ENCODE measurements around the gene HDAC6.
"Not testable (repeated sequence)": the region's sequence is repeated elsewhere in the genome, so short reads cannot be mapped to it uniquely, and the experiment has no call there.

The HDAC6 gene

DNA sequence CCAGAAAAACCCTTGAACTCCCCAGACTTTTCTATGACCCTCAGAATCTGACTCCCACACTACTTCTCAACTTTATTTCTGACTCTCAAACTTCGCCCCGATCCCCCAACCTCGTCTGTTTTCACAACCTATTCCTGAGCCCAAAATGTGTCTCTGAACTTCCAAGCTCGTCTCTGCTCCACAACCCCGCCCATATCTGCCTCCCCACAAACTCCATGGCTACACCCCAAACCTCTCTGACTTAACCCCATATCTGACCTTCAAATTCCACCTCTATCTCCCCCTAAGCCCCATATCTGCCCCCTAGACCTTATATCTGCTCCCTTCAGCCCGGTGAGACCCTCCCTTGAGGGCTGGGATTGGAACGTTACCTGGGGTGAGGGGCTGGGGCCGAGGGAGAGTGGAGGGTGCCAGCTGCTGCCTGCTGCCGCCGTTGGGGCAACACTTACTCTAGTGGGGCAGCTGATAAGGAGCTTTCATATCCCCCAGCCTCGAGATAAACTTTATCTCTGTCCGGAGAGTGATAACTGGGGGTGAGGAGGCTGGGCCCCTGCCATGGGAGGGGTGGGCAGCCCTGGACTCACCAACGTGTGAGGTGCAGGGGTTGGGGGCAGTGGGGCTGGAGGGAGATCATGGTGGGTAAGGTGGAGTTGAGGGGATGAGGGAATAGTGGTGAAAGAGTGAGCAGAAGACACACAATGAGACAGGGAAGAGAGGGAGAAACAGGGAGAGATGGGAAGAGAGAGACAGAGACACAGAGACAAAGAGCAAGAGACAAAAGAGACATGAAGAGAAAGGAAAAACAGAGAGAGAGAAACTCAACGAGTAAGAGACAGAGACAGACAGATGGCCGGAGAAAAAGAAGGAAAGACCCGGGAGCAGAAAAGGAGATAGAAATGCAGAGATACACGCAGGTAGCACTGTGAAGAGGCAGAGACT, 14.1 kb upstream of the HDAC6 start:
- no peak for DNase-seq

GRCh38 chrX:48789366-48790220, 12.3 kb upstream of the HDAC6 start:
- no peak for DNase-seq

DNA sequence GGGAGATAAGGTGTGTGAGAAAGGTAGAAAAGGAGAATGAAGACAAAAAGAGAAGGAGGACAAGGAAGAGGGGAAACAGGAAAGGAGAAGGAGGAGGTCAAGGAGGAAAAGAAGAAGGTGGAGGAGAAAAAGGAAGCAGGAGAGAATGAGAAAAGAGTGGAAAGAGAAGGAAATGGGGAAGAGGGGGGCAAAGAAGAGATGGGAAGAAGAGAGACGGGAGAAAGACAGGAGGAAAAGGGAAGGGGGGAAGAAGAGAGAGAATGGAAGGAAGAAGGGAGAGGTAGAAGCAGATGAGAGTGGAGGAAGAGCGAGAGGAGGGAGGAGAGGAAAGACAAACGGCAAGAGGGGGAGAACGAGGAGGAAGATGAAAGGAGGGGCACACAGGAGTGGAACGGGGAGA, 11.4 kb upstream of the HDAC6 start:
- no peak for DNase-seq

GRCh38 chrX:48791063-48791820, 10.6 kb upstream of the HDAC6 start:
- DNase-seq: no peak

DNA sequence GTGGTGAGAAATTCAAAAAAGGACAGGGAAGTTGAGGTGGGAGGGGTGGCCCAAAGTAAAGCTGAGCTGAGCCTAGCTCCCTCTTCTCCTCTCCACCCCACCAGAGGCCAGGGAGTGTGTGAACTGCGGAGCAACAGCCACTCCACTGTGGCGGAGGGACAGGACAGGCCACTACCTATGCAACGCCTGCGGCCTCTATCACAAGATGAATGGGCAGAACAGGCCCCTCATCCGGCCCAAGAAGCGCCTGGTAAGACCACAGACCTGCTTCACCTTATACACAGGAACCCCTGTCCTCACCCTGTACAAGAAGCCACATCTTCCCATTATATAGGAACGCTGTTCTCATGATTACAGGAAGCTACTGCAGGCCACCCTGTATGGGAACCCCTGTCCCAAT, 9.6 kb upstream of the HDAC6 start:
- no peak for DNase-seq

GRCh38 chrX:48793935-48794334, 7.9 kb upstream of the HDAC6 start:
- DNase-seq: no peak

- no peak for DNase-seq
Measured at GRCh38 chrX:48794340-48794910, 7.4 kb upstream of the HDAC6 start.

GRCh38 chrX:48794911-48795515, 6.9 kb upstream of the HDAC6 start:
- no peak for DNase-seq

GRCh38 chrX:48798318-48798717, 3.5 kb upstream of the HDAC6 start:
- DNase-seq: no peak

- DNase-seq: no peak
Measured at GRCh38 chrX:48800574-48801279, 1.1 kb upstream of the HDAC6 start.

DNA sequence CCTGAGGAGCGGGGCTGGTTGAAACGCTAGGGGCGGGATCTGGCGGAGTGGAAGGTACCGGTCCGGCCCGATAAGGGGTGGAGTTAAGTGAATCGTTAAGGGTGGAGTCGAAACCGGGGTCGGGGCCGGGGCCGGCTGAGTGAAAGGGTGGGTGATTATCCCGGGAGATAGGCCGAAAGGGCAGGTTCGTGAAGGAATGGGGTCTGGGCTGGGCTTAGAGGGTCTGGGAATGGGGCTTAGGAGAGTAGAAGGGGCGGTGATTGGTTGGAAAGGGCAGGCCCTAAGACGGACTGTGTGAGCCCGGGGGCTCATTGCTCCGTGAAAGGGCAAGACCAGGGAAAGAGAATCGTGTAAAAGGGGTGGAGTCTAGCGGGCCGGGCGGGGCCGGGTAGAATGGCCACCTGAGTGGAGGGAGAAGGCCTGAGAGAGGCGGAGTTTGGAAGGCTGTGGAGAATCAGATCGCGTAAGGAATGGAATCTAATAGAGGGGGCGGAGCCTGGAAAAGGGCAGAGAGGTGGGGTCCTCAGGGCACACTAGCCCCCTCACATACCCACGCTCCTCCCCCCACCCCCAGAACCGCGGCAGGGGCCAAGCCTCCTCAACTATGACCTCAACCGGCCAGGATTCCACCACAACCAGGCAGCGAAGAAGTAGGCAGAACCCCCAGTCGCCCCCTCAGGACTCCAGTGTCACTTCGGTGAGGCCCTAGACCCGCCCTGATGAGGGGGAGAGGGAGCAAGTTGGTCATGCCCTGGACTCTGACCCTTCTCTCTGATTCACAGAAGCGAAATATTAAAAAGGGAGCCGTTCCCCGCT, 430 bp downstream of the HDAC6 start:
- DNase-seq: peak; percentile 75

- no peak for DNase-seq
Measured at GRCh38 chrX:48802905-48803200, 986 bp downstream of the HDAC6 start.

DNA sequence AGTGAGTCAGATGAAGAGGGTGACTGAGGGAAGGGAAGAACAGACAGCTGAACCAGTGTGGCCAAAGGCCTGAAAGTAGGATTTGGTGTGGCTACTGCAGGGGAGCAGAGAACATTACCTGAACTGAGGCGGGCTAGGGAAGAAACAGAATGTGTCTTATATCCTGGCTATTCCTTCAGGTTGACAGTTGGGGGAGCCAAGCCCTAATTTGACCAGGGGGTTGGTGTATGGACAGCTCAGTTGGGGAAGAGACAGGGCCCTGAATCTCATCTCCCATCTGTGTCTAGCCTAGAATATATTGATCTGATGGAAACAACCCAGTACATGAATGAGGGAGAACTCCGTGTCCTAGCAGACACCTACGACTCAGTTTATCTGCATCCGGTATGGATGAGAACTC, 4.2 kb downstream of the HDAC6 start:
- no peak for DNase-seq

- no peak for DNase-seq
Measured at GRCh38 chrX:48813644-48814043, 11.8 kb downstream of the HDAC6 start.

GRCh38 chrX:48814722-48815121, 12.9 kb downstream of the HDAC6 start:
- no peak for DNase-seq

GRCh38 chrX:48815266-48815665, 13.4 kb downstream of the HDAC6 start:
- no peak for DNase-seq

- no peak for DNase-seq
Measured at GRCh38 chrX:48816014-48816810, 14.3 kb downstream of the HDAC6 start.

DNA sequence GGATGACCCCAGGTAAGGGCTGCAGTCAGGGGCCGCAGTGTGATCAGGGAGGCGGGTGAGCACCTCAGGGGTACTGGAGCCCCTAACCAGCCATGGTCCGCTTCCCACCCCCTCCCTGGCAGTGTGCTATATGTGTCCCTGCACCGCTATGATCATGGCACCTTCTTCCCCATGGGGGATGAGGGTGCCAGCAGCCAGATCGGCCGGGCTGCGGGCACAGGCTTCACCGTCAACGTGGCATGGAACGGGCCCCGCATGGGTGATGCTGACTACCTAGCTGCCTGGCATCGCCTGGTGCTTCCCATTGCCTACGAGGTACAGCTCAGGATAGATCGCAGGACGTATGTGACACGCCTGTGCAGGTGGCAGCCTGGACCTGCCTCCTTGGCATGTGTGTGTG, 16.2 kb downstream of the HDAC6 start:
- DNase-seq: no peak

DNA sequence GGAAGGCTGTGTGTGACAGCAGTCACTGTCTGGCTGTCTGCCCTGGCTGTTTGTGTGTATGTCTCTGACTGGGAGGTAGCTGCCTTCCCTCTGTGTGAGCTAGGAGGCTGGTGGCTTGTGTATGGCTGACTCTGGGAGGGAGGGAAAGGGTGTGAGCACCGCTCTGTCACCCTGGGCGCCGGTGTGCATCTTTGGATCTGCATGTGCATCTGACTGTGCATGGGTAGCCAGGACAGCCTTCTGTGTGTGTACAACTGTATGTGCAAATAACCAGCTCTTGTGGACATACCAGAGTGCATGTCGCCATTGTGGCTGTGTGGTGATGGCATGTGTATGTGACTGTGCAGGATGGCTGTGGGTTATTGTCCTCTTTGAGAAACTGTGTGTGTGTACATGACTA, 17.0 kb downstream of the HDAC6 start:
- no peak for DNase-seq

GRCh38 chrX:48819394-48819793, 17.5 kb downstream of the HDAC6 start:
- not testable (repeated sequence) for DNase-seq
